Nephron progenitor cell (in vitro differentiated cells): ENCODE data around the gene AMPD1.
A peak's percentile ranks its signal among the peaks of the same experiment; 100 is the strongest.

ENCODE experiments used
- DNase-seq: peaks from one replicate; pipeline ENCODE4 v3.0.0; 2021
- H3K27ac Mint-ChIP-seq: 2 replicates; pipeline ENCODE4 v1.8.0; 2021; ENCODE audit warnings: mild to moderate bottlenecking, moderate library complexity, mixed read lengths
- H3K27me3 Mint-ChIP-seq: 2 replicates; pipeline ENCODE4 v1.8.0; 2021; ENCODE audit warnings: mild to moderate bottlenecking, low read depth, mixed read lengths; ENCODE audit not compliant: poor library complexity
- H3K36me3 Mint-ChIP-seq: 2 replicates; pipeline ENCODE4 v1.8.0; 2021; ENCODE audit warnings: low read depth, mixed read lengths
- H3K4me1 Mint-ChIP-seq: 2 replicates; pipeline ENCODE4 v1.8.0; 2021; ENCODE audit warnings: mixed read lengths
- H3K4me3 Mint-ChIP-seq: 2 replicates; pipeline ENCODE4 v1.8.0; 2021; ENCODE audit warnings: mild to moderate bottlenecking, moderate library complexity, mixed read lengths
- H3K9me3 Mint-ChIP-seq: 2 replicates; pipeline ENCODE4 v1.8.0; 2021; ENCODE audit warnings: mild to moderate bottlenecking, moderate library complexity, mixed read lengths
- TF ChIP-seq, protein P1 (sequence below): fragments of 200-600 bp; sonication (generic); IDR thresholded peaks from 2 replicates; pipeline ENCODE4 v1.5.0; 2021; ENCODE audit warnings: antibody characterized with exemption

Gene AMPD1

DNA sequence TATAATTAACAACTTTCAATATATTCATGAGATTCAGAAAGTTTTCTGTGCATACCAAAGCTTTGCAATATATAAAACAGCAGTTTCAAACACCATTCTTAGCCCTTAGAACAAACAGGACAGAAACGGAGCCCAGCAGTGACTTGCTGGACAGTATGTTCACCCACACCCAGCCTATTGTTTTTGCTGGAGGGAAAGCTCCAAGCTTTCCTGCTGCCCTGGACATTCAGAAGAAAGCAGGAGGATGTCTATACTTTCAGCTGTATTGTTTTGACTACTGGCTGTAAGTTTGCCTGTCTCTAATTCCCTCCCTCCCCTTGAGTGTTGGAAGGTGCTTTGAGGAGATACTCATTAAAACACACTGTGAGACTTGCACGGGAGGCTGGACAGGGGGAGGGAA is 35.1 kb downstream of the AMPD1 start:
- no peak overlapping the region for H3K4me3 Mint-ChIP-seq
- peaks cover 7% of the 10 kb centered on the region for H3K27me3 Mint-ChIP-seq
- DNase-seq, result no peak
- no peaks in the 10 kb centered on the region for H3K9me3 Mint-ChIP-seq
- H3K4me1 Mint-ChIP-seq, result no peaks in the 10 kb centered on the region
- H3K36me3 Mint-ChIP-seq, result no peaks in the 10 kb centered on the region
- TF ChIP-seq, protein P1, sequence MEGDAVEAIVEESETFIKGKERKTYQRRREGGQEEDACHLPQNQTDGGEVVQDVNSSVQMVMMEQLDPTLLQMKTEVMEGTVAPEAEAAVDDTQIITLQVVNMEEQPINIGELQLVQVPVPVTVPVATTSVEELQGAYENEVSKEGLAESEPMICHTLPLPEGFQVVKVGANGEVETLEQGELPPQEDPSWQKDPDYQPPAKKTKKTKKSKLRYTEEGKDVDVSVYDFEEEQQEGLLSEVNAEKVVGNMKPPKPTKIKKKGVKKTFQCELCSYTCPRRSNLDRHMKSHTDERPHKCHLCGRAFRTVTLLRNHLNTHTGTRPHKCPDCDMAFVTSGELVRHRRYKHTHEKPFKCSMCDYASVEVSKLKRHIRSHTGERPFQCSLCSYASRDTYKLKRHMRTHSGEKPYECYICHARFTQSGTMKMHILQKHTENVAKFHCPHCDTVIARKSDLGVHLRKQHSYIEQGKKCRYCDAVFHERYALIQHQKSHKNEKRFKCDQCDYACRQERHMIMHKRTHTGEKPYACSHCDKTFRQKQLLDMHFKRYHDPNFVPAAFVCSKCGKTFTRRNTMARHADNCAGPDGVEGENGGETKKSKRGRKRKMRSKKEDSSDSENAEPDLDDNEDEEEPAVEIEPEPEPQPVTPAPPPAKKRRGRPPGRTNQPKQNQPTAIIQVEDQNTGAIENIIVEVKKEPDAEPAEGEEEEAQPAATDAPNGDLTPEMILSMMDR, result no peak
- peak overlapping the region; percentile 36 for H3K27ac Mint-ChIP-seq

DNA sequence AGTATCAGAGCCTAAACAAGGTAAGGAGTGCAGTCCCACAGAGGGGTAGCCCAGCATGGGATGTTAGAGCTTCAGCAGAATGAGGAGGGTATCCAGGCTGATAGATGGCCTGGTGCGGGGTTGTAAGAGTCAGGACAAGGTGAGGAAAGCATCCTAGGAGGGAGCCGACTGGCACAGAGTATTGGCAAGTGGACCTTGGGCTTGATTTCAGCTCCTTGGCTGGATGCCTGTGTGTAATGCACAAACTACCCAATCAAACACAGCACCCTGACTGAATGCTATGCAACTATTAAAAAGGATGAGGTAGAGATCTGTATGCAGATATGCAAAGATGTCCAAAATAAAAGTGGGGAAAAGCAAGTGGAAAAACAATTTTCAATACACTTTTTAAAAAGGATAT is 43.5 kb downstream of the AMPD1 start:
- DNase-seq, result no peak
- no peaks in the 10 kb centered on the region for H3K36me3 Mint-ChIP-seq
- H3K9me3 Mint-ChIP-seq, result no peaks in the 10 kb centered on the region
- no peak overlapping the region for H3K4me3 Mint-ChIP-seq
- H3K27ac Mint-ChIP-seq, result no peak overlapping the region
- TF ChIP-seq, protein P1, result no peak
- no peaks in the 10 kb centered on the region for H3K4me1 Mint-ChIP-seq
- no peaks in the 10 kb centered on the region for H3K27me3 Mint-ChIP-seq

DNA sequence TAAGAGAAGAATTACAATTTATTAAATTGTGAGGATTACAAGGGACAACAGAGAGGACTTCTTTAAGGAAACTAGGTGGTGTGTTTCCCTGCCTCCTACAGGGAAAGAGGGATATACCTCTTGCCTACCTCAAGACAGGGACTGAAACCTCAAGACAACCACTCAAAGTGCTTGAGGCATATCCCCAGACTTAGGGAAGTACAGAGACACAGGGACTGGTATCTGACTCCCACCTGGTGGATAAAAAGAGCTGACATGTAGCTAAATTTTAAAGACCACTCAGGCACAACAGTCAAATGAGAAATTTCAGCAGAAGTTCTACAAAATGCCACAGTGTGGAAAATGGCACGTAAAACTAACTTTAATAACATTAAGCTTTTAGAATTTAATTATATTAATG is 46.8 kb downstream of the AMPD1 start:
- Mint-ChIP-seq H3K9me3 (no peaks in the 10 kb centered on the region), H3K4me3 (no peak overlapping the region), H3K36me3 (no peaks in the 10 kb centered on the region), H3K4me1 (no peaks in the 10 kb centered on the region), H3K27ac (no peak overlapping the region), H3K27me3 (no peaks in the 10 kb centered on the region)
- no peak for DNase-seq
- TF ChIP-seq, protein P1, result no peak

DNA sequence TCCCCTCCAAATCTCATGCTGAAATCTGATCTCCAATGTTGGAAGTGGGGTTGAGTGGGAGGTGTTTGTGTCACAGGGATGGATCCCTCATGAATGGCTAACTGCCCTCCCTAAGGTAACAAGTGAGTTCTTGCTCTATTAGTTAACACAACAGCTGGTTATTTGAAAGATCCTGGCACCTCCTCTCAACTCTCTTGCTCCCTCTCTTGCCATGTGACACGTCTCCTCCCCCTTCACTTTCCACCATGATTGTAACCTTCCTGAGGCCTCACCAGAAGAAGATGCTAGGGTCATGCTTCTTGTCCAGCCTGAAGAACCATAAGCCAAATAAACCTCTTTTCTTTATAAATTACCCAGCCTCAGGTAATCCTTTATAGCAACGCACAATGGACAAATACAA is 54.0 kb downstream of the AMPD1 start:
- H3K27ac Mint-ChIP-seq, result no peak overlapping the region
- H3K36me3 Mint-ChIP-seq, result no peaks in the 10 kb centered on the region
- TF ChIP-seq, protein P1, result no peak
- no peak overlapping the region for H3K4me3 Mint-ChIP-seq
- no peaks in the 10 kb centered on the region for H3K4me1 Mint-ChIP-seq
- DNase-seq, result no peak
- no peaks in the 10 kb centered on the region for H3K9me3 Mint-ChIP-seq
- H3K27me3 Mint-ChIP-seq, result no peaks in the 10 kb centered on the region

DNA sequence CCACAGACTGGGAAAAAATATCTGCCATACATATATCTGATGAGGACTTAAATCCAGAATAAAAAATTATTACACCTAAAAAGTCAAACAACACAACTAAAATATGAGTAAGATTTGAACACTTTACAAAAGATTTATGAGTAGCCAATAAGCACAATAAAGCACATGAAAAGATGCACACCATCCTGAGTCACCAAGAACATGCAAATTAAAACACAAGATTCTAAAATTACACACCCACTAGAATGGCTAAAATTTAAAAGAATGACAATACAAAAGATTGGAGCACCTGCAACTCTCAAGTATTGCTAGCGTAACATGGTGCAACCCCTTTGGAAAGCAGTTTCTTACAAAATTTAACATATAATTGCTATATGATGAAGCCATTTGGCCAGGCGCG is 56.4 kb downstream of the AMPD1 start:
- Mint-ChIP-seq H3K27me3 (no peaks in the 10 kb centered on the region), H3K36me3 (no peaks in the 10 kb centered on the region), H3K4me3 (no peak overlapping the region), H3K4me1 (no peaks in the 10 kb centered on the region), H3K27ac (no peak overlapping the region), H3K9me3 (no peaks in the 10 kb centered on the region)
- DNase-seq, result no peak
- TF ChIP-seq, protein P1, result no peak

DNA sequence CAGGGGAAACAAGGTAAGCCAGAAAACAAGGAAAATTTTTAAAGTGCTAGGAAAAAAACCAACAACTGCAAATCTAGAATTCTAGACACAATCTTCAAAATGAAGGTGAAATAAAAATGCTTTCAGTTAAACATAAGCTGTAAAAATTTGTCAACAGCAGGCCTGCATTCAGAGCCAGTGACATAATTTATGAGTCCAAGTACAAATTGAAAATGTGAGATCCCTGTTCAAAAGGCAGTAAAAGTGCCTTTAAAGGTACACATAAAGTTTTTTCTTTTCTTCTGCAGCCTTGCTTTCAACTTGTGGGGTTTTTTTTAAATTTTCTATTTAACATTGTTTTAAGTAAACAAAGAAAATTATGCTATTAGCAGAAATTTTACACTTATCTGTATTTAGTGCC is 62.9 kb downstream of the AMPD1 start:
- TF ChIP-seq, protein P1, result no peak
- no peaks in the 10 kb centered on the region for H3K4me1 Mint-ChIP-seq
- no peak overlapping the region for H3K4me3 Mint-ChIP-seq
- DNase-seq, result no peak
- peaks cover 16% of the 10 kb centered on the region for H3K9me3 Mint-ChIP-seq
- no peak overlapping the region for H3K27ac Mint-ChIP-seq
- peaks cover 6% of the 10 kb centered on the region for H3K27me3 Mint-ChIP-seq
- H3K36me3 Mint-ChIP-seq, result no peaks in the 10 kb centered on the region
